NCI-H187 (cell line): ENCODE data around the gene ARL15.

Experiments
- DNase-seq, 2 experiments: peaks; one replicate each; lab custom pipeline; 2025; lab: John Stamatoyannopoulos, UW

ARL15 gene

DNA sequence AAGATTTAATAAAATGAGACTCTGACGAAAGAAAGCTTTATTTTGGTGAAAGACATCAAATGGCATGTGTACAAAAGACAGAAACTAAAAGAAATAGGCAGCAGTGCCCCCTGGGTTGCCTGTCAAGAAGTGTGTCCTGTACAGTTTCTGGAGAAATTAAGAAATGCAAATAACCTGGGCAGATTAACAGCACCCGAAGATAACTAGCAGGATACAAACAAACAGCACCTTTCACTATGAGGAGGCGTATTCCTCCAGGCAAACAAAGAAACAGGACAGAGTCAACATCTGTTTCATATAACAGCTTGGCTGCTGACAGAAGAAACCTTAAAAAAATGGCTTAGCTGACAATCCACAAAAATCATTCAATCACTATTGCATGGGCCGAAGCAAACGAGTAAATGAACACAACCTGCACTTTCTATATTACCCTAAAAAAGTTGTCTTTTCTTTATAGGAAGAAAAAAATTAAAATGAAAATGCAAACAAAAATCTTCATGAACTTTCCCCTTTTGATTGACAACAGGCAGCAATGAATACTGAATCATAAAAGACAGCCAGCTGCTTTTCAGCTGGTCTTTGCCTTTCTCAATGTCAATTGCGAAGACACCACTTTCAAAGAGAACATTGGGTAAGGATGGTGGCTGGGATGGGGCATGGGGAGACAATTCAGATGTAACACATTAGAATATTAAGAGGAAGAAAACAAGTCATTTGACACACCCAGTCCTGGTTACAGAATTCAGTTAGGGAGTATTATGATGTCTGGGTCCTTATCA lies 162.1 kb downstream of the ARL15 start:
- DNase-seq, result no peak

DNA sequence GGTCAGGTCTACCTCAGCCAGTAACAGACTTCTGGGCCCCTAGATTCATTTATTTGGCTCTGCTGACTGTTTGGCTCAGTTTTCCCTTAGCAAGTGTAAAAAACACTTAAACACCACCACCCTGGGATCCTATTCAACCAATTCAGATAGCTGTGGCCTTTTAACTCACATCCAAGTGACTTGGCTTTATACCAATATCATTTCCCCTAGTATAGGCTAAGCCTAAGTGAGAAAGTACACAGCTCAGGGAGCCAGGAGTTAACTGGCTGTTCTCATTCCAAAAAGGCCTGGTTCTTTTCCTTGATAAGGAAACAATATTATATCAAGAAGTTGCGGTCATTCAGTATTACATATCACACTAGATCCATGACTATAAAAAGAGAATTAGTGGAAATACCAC lies 163.5 kb downstream of the ARL15 start:
- DNase-seq, result no peak

- DNase-seq, result no peak
Observed at GRCh38 chr5:54146390-54146789, 164.0 kb downstream of the ARL15 start.

- DNase-seq, result no peak
Observed at GRCh38 chr5:54140247-54140840, 170.0 kb downstream of the ARL15 start.

GRCh38 chr5:54136516-54137440 lies 173.6 kb downstream of the ARL15 start:
- no peak for DNase-seq

GRCh38 chr5:54135042-54135441 lies 175.3 kb downstream of the ARL15 start:
- DNase-seq, result no peak

- DNase-seq, result no peak
Observed at GRCh38 chr5:54133917-54134316, 176.5 kb downstream of the ARL15 start.

GRCh38 chr5:54120473-54120872 lies 189.9 kb downstream of the ARL15 start:
- no peak for DNase-seq

DNA sequence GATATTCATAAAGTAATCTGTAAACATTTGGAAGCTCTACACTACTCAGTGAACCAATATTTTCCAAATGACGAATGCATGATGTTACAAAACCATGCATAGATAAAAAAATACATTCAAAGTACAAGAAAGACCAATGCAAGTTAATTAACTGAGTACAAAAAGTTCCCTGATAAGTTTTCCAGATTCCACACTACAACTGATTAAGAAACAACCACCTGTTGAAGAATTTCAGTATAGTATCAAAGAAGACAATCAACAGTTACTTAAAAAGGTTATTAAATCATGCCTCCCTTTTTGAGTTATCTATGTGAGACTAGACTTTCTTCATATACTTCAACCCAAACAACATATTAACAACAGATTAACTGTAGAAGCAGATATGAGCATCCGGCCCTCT lies 192.4 kb downstream of the ARL15 start:
- no peak for DNase-seq

DNA sequence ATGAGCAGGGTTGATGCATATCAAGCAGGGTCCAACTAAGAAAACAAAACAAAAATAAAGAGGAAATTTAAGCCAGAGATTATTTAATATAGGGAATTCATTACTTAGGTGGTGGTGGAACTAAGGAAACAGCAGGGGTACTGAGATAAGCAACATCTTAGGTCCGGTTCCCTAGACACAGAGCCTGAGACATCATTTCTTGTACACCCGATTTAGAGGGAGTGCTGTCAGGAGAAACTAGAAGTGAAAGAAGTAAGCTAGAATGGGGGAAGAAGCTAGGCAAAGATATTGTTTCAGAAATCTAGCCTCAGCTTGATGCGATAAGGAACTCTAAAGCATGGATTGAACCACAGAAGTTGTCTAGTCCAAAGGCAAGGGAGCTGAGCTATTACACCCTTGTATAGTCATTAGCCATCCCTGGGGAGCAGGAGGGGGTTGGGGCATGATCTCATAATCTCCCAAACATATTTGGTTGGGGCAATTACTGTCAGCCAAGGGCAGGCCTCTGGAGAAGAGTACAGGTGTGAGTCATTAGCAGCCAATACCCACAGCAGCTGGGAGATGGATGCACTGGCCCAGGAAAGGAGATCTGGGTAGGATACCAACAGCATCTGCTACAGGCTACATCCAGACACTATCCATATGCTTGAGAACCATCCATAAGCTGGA lies 194.5 kb downstream of the ARL15 start:
- DNase-seq, result no peak

DNA sequence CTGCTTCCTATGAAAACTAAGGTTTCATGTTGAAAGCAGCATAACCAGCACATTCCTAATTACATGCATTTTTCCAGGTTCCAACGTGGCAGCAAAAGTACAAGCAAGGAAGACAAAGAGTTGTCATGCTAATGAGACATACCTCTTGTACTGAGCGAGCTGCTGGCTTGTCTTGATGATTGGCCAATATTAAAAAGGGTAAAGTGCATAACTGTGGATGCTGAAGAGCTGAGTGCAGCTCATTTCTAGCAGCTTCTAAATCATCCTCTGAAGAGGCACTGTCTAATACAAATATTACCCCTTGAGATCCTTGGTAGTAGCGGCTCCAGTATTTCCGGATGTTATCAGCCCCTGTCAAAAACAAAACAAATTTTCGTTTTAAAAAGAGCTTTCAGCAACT lies 197.3 kb downstream of the ARL15 start:
- no peak for DNase-seq

DNA sequence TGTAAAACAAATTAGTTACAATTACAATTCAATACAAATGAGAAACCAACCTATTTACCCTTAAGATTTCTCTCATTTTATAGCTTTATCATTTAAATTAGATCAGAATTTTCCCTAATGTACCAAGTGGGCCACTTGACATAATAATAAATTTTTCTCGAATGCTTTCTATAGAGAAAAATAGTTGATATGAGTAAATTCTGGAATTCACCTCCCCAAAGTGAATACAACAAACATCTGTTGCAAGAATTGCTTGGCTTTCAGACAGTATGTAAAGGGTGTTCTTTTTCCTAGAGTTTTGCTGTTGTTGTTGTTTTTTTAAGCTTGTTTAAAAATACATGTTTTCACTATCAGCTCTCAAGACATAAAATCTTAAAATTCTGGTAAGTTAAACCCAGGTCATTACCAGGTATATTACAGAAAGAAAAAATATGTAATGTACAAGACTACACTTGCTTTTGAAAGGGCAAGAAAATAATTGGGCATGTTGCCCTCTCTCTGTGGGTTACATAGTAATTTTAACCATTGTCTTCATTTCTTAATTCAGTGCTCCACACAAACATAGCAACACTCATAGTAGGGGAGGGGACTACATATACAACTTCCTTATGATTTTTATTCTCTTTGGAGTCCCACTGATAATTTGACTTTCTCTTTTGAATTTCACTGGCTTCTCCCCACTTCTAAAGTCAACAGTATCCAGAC lies 200.6 kb downstream of the ARL15 start:
- no peak for DNase-seq

- DNase-seq, result no peak
Observed at GRCh38 chr5:54108136-54108535, 202.2 kb downstream of the ARL15 start.

GRCh38 chr5:54103871-54104270 lies 206.5 kb downstream of the ARL15 start:
- no peak for DNase-seq

DNA sequence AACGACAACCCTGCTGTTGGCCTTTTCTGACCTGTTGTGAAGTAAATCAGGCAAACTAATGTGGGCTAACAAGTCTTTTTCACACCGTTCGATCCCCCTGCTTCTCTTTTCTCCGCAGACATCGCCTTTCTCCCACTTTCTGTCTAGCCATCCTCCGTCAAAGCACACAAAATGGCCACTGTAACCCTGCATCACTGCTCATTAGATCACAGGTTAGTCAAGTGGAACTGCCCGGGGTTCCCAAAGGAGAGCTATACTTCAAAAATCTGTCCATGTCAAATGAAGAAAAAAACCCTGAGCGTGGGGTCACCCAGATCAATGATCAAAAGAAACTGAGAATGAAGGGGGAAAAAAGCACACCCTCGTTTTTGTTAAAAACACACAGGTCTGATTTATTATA lies 212.1 kb downstream of the ARL15 start:
- no peak for DNase-seq

- no peak for DNase-seq
Observed at GRCh38 chr5:54095969-54096368, 214.4 kb downstream of the ARL15 start.

DNA sequence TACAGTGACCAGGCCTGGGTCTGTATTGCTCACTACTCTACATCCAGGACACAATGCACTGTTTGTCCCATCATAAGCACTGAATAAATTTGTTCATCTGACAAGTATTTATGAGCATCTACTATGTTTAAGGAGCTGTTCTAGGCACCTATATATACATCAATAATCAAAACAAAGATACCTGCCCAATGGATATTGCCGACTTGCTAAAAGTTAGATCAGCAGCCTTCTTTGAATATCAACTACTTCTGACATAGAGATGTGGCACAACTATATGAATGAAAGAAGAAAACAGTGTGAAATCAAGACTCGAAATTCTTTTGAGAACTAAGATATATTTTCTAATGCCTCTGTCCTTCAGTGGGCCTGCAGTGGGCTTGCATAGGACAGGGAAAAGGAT lies 215.7 kb downstream of the ARL15 start:
- DNase-seq, result no peak

GRCh38 chr5:54093861-54094260 lies 216.5 kb downstream of the ARL15 start:
- no peak for DNase-seq

DNA sequence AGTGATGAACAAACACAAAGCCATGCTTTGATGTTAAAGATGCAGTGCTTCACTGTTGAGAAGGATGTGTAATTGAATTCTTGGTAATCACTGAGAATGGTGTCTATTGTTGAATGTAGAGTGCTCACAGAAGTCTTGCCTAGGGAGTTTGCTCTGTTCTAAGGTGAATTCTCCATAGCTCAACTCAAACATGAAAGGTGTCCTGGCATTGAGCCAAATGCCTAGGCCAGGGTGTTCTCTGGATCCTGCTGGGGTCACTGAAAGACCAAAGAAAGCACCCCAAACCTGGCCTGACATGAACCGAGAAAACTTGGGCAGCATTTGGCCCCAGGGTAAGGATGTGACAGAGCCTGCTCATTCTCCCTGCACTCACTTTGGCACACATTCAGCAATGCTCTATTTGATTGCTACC lies 217.3 kb downstream of the ARL15 start:
- DNase-seq, result no peak

DNA sequence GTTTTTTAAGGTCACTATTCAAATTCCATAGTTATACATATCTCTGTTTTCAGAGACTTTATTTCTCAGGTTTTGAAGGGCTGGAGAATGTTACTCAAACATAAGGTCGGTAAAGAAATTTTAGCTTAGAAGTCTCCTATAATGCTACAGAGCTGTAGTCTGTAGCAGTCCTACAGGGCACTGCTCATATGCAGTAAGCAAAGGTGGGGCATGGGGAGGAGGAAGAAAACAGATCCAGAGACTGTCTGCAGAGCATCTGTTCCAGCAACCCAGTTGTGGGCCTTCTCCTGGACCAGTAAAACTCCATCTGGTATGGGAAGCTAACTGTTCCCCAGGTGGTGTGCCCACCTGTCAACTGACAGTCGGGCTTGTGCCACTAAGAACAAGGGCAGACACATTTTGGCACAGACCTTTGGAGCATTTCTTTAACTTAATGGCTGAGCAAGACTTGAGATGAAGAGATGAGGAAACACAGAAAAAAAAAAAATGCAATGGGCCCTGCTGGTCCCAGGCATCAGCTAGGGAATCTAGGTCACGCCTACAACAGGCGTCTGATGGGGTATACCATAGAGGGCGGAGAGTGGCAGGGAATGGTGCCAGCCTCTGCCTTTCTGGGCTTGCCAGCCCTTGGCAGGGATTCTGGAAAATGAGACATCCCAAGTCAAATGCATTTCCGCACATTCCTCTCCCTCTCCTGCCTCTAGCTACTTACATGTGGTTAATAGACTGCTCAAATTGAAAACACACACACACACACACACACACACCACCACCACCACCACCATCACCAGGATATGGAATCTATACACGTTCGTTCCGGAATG lies 218.9 kb downstream of the ARL15 start:
- DNase-seq, result no peak
